PFSK-1 (cell line): ENCODE data around the gene CLCN6.
A peak's percentile ranks its signal among the peaks of the same experiment; 100 is the strongest.

Experiments
- FOXP2 ChIP-seq: optimal IDR thresholded peaks from 2 replicates; pipeline ENCODE3; 2011; ENCODE audit warnings: borderline replicate concordance, control low read depth, inconsistent platforms; ENCODE audit not compliant: insufficient read depth; ENCODE audit errors: extremely low read length, extremely low read depth
- POLR2AphosphoS5 ChIP-seq: IDR thresholded peaks from 2 replicates; pipeline ENCODE4 v1.6.1; 2012; ENCODE audit warnings: low read depth, mild to moderate bottlenecking, control low read depth, low read length, moderate library complexity
- SIN3A ChIP-seq: IDR thresholded peaks from 2 replicates; pipeline ENCODE4 v1.6.1; 2012; ENCODE audit warnings: mild to moderate bottlenecking, low read length, moderate library complexity, borderline replicate concordance; ENCODE audit not compliant: insufficient read depth
- TAF1 ChIP-seq: IDR thresholded peaks from 2 replicates; pipeline ENCODE4 v1.6.1; 2012; ENCODE audit warnings: low read length, control low read depth, borderline replicate concordance; ENCODE audit not compliant: insufficient read depth
- TF ChIP-seq, protein P1 (sequence below), 2 experiments: IDR thresholded peaks; 2 replicates each; pipeline versions ENCODE4 v1.6.1 to v1.8.0; 2011 to 2012; ENCODE audit warnings: low read depth in 2 of 2, low read length in 2 of 2, control low read depth in 1 of 2, inconsistent platforms in 1 of 2, mild to moderate bottlenecking in 1 of 2, moderate library complexity in 1 of 2; ENCODE audit not compliant: insufficient read depth in 1 of 2

CLCN6 gene

DNA sequence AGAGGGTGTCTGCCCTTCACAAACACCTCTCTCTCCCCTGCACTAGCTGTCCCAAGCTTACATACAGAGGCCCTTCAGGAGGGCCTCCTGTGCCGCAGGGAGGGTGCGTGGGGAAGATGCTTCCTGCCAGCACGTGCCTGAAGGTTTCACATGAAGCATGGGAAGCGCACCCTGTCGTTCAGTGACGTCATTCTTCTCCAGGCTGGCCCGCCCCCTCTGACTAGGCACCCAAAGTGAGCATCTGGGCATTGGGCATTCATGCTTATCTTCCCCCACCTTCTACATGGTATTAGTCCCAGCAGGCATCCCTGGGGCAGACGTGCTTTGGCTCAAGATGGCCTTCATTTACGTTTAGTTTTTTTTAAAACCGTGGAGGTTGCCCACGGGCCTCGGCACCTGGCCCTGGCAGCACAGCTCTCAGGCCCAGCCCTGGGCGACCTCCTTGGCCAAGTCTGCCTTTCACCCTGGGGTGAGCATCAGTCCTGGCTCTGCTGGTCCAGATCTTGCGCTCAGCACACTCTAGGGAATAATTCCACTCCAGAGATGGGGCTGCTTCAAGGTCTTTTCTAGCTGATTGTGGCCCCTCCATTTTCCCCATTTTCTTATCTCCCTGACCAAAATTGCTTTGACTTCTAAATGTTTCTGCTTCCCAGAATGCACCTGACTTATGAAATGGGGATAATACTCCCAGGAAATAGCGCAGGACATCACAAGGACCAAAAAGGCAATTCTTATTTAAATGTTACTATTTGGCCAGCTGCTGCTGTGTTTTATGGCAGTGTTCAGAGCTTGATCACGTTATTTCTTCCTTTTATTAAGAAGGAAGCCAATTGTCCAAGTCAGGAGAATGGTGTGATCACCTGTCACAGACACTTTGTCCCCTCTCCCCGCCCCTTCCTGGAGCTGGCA lies 35.5 kb downstream of the CLCN6 start:
- TF ChIP-seq, protein P1, sequence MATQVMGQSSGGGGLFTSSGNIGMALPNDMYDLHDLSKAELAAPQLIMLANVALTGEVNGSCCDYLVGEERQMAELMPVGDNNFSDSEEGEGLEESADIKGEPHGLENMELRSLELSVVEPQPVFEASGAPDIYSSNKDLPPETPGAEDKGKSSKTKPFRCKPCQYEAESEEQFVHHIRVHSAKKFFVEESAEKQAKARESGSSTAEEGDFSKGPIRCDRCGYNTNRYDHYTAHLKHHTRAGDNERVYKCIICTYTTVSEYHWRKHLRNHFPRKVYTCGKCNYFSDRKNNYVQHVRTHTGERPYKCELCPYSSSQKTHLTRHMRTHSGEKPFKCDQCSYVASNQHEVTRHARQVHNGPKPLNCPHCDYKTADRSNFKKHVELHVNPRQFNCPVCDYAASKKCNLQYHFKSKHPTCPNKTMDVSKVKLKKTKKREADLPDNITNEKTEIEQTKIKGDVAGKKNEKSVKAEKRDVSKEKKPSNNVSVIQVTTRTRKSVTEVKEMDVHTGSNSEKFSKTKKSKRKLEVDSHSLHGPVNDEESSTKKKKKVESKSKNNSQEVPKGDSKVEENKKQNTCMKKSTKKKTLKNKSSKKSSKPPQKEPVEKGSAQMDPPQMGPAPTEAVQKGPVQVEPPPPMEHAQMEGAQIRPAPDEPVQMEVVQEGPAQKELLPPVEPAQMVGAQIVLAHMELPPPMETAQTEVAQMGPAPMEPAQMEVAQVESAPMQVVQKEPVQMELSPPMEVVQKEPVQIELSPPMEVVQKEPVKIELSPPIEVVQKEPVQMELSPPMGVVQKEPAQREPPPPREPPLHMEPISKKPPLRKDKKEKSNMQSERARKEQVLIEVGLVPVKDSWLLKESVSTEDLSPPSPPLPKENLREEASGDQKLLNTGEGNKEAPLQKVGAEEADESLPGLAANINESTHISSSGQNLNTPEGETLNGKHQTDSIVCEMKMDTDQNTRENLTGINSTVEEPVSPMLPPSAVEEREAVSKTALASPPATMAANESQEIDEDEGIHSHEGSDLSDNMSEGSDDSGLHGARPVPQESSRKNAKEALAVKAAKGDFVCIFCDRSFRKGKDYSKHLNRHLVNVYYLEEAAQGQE (IDR thresholded peaks at IDR 0.05; ENCODE audit: insufficient read depth in 1 of 2, low read depth in 2 of 2, low read length in 2 of 2), result no peak
- TF ChIP-seq POLR2AphosphoS5, result no peak
- no peak for TF ChIP-seq TAF1
- TF ChIP-seq SIN3A, result no peak
- TF ChIP-seq FOXP2, result no peak

DNA sequence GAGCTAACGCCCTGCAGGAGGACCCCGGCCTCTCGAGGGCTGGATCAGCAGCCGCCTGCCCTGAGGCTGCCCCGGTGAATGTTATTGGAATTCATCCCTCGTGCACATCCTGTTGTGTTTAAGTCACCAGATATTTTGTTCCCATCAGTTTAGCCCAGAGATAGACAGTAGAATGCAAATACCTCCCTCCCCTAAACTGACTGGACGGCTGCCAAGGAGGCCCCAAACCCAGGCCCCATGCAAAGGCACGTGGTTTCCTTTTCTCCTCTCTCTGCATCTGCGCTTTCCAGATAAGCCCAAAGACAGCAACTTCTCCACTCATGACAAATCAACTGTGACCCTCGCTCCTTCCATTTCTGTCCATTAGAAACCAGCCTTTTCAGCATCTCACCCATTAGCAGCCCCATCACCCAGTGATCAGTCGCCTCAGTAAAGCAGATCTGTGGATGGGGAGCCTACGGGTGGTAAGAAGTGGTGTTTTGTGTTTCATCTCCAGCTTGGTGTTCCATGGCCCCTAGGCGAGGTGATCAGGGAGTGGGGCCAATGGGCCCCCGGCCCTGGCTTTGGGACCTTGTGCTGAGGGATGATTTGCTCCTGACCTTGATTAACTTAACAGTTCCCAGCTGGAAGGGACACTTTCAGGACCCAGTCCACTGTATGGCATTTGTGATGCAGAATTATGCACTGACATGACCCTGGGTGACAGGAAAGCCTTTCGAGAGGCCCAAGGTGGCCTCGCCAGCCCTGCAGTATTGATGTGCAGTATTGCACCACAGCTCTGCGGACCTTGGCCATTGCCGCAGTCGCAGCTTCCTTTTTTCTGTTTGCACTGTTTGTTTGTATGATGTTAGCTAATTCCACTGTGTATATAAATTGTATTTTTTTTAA lies 36.4 kb downstream of the CLCN6 start:
- TF ChIP-seq FOXP2, result no peak
- no peak for TF ChIP-seq TAF1
- TF ChIP-seq, protein P1 (IDR thresholded peaks at IDR 0.05; ENCODE audit: insufficient read depth in 1 of 2, low read depth in 2 of 2, low read length in 2 of 2), result no peak
- no peak for TF ChIP-seq POLR2AphosphoS5
- no peak for TF ChIP-seq SIN3A

DNA sequence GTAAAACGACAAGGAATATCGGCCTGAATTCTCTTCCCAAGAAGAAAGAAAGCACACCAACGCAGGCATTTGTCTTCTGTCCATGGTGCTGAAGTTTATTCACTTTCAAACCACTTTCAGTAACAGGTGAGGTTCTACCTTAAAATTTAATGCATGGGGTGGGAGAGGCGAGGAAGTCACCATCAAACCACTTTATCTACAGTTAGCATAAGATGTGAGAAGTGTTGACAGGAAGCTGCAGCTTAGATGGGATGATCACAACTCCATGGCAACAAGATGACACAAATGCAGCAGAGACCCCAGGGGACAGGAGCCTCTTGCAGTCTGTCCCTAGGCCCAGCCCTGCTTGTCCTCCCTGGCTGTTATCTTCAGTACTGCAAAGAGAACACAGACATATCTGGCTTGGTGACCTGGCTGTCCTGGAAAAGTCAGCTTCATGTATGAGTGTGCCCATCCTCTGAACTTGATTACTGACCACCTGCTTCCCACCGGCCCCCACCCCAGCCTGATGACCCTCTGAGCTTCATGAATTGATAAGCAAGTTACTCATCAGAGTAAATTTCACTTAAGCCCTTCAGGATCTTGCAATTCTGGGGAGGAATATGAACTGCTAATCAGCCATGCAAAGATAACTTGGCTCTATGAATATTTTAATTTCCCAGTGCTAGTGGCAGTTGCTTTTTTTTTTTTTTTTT lies 39.8 kb downstream of the CLCN6 start:
- TF ChIP-seq, protein P1 (IDR thresholded peaks at IDR 0.05; ENCODE audit: insufficient read depth in 1 of 2, low read depth in 2 of 2, low read length in 2 of 2), result peak; percentile 92 to 97
- no peak for TF ChIP-seq TAF1

DNA sequence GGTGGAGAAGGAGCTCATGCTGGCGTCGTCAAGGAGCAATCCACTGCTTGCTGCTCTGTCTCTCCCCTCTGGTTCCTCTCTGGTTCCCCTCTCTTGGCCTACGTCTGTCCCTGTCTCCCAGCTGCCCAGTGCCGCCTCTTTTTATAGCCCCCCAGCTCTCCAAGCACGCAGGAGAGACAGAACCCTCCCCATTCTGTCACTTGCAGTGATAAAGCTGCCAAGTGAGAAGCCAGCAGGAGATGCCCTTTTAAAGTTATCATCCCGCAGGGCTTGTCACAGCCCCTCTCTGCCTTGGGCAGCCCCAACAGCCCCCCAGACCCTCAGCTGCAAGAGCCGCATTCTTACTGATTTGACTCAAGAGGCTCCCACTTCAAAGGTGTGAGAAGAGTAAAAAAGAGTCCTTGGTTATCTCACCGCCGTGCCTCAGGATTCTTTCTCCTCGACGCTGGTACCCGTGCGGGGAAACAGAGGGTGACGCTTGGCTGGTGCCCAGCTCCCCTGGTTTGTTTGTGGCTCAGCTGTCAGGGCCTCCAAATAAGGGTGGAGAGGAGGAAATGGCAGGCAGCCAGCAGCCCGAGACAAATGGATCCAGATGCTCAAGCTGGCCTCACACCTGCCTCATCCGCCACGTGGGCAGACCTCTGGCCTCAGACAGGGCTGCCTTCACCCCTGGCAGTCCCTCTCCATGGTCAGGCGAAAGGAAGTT lies 41.8 kb downstream of the CLCN6 start, which contains the start of gene NPPA:
Gene NPPA, minus strand, starts transcription at position 117 of the 706 bp plus-strand sequence. Its CDS starts 99 bp downstream, at position 18.
- TF ChIP-seq, protein P1 (IDR thresholded peaks at IDR 0.05; ENCODE audit: insufficient read depth in 1 of 2, low read depth in 2 of 2, low read length in 2 of 2), result 0 out of 4 replicates have a peak, but pooled peaks have one; percentile 17 to 60
- no peak for TF ChIP-seq FOXP2
